ENCODE results near the gene CD55. TPM values are rescaled to one million over a fixed set of nuclear protein-coding genes. Genes with fewer than 3 reads are reported as not detected.

Gene CD55
- total RNA-seq, 2 donors from 2014 or later = 22.8 to 30.2 TPM

DNA sequence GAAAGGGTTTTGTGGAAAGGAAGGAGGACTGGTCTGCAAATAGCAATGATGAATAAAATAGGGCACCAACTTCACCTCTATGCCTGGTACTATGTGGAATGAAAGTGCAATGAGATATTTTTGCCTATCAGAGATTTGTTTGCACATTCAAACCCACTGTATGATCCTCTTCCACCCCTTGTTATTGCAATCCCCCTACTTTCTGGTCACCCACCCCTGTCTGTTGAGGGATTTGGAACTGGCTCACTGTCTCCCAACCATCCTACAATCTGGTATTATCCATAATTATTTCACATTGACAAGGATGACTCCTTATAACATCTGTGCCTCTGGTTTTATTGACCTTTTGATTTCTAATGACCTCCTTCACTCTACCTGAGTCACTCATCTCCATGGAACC, 42.4 kb downstream of the CD55 start:
- Histone ChIP-seq H3K36me3 (no peaks in the 10 kb centered on the region), H3K4me3 (no peak overlapping the region), H3K27ac (no peak overlapping the region), H3K4me1 (replicated peaks) (no peaks in the 10 kb centered on the region), H3K27me3 (replicated peaks; ENCODE audit: insufficient read depth) (no peaks in the 10 kb centered on the region), H3K9me3 (no peaks in the 10 kb centered on the region)
- TF ChIP-seq CTCF (IDR thresholded peaks at IDR 0.05) (no peak), POLR2A (IDR thresholded peaks at IDR 0.05) (no peak), POLR2AphosphoS5 (IDR thresholded peaks at IDR 0.05) (no peak)
- intact Hi-C loops (cut with DNase I) = no loop called here
- no peak for DNase-seq (ENCODE audit: low spot score)

DNA sequence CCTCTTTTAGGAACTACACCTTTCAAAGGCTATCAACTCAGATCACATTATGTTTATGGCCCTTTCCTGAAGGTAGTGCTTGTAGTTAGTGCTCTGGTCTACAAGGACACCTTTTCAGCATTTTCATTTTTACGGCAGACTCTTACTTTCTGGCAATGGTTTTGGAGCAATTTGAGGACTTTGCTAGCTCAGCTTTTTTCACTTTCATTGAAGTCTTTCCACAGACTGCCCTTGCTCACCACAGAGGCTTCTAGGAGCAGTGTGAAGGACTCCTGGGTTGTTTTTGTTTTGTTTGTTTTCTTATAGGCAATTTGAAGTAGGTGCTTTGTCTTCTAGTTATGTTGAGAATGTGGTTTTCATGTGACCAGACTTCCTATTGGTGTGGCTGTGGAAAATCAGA, 43.1 kb downstream of the CD55 start:
- no peak for DNase-seq (ENCODE audit: low spot score)
- H3K4me1 ChIP-seq (replicated peaks) = no peaks in the 10 kb centered on the region
- H3K27ac ChIP-seq = no peak overlapping the region
- H3K27me3 ChIP-seq (replicated peaks; ENCODE audit: insufficient read depth) = no peaks in the 10 kb centered on the region
- H3K4me3 ChIP-seq = no peak overlapping the region
- TF ChIP-seq CTCF (IDR thresholded peaks at IDR 0.05) (no peak), POLR2A (IDR thresholded peaks at IDR 0.05) (no peak), POLR2AphosphoS5 (IDR thresholded peaks at IDR 0.05) (no peak)
- 86% methylated on average over 1 of the region's 1 CpG for WGBS
- intact Hi-C loops (cut with DNase I) = no loop called here
- no peaks in the 10 kb centered on the region for H3K36me3 ChIP-seq
- no peaks in the 10 kb centered on the region for H3K9me3 ChIP-seq

DNA sequence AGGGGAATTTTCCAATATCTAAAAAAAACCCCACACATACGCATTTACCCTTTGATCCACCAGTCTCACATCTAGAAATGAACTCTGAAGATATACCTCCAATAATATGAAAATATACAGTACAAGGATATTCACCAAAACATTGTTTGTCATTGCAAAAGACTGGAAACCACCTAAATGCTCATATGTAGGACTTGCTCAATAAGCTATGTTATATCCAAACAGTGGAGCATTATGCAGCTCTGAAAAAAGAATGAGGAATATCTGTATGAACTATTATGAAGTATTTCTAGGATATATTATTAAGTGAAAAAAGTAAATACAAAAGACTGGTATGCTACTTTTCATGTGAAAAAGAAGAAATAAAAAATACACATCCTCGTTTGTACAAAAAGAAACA, 43.6 kb downstream of the CD55 start:
- WGBS = 96% methylated on average over 2 of the region's 2 CpGs
- no peak for DNase-seq (ENCODE audit: low spot score)
- no peaks in the 10 kb centered on the region for H3K36me3 ChIP-seq
- no peak for TF ChIP-seq CTCF (IDR thresholded peaks at IDR 0.05)
- no peak for TF ChIP-seq POLR2AphosphoS5 (IDR thresholded peaks at IDR 0.05)
- no peak for TF ChIP-seq POLR2A (IDR thresholded peaks at IDR 0.05)
- no peaks in the 10 kb centered on the region for H3K27me3 ChIP-seq (replicated peaks; ENCODE audit: insufficient read depth)
- H3K9me3 ChIP-seq = no peaks in the 10 kb centered on the region
- no peak overlapping the region for H3K27ac ChIP-seq
- intact Hi-C loops (cut with DNase I) = no loop called here
- H3K4me3 ChIP-seq = no peak overlapping the region
- H3K4me1 ChIP-seq (replicated peaks) = no peaks in the 10 kb centered on the region

GRCh38 chr1:207366022-207366421, 44.5 kb downstream of the CD55 start:
- DNase-seq (ENCODE audit: low spot score) = no peak
- Histone ChIP-seq H3K27me3 (replicated peaks; ENCODE audit: insufficient read depth) (no peaks in the 10 kb centered on the region), H3K4me3 (no peak overlapping the region), H3K27ac (no peak overlapping the region), H3K4me1 (replicated peaks) (no peaks in the 10 kb centered on the region), H3K9me3 (no peaks in the 10 kb centered on the region), H3K36me3 (no peaks in the 10 kb centered on the region)
- 90% methylated on average over 2 of the region's 2 CpGs for WGBS
- intact Hi-C loops (cut with DNase I) = no loop called here
- TF ChIP-seq CTCF (IDR thresholded peaks at IDR 0.05) = no peak
- no peak for TF ChIP-seq POLR2AphosphoS5 (IDR thresholded peaks at IDR 0.05)
- TF ChIP-seq POLR2A (IDR thresholded peaks at IDR 0.05) = no peak

DNA sequence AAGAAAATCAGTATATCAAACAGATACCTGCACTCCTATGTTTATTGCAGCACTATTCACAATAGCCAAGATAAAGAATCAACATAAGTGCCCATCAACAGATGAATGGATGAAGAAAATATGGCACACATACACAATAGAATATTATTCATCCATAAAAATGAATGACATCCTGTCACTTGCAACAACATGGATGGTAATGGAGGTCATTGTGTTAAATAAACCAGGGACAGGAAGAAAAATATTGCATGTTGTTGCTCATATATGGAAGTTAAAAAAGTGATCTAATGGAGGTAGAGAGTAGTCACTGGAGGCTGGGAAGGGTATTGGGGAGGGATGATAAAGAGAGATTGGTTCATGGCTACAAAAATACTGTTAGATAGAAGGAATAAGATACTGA, 67.2 kb downstream of the CD55 start:
- intact Hi-C loops (cut with DNase I) = no loop called here

More for the DNA sequence above, 67.2 kb downstream of the CD55 start:
- no peak for DNase-seq (ENCODE audit: low spot score)
- Histone ChIP-seq H3K36me3 (no peaks in the 10 kb centered on the region), H3K27me3 (replicated peaks; ENCODE audit: insufficient read depth) (no peaks in the 10 kb centered on the region), H3K4me3 (no peak overlapping the region), H3K9me3 (no peaks in the 10 kb centered on the region), H3K4me1 (replicated peaks) (no peaks in the 10 kb centered on the region), H3K27ac (no peak overlapping the region)
- TF ChIP-seq POLR2AphosphoS5 (IDR thresholded peaks at IDR 0.05) (no peak), CTCF (IDR thresholded peaks at IDR 0.05) (no peak), POLR2A (IDR thresholded peaks at IDR 0.05) (no peak)

Data from prostate gland (tissue), 2 donors.